Epithelial cell of proximal tubule (primary cell): ENCODE measurements around the gene LHX1. TPM values are rescaled to one million over a fixed set of nuclear protein-coding genes. Genes with fewer than 3 reads are reported as not detected.
A peak's percentile ranks its signal among the peaks of the same experiment; 100 is the strongest.

Source experiments
- DNase-seq: peaks from one replicate; pipeline ENCODE4 v3.0.0-alpha.2; 2011; ENCODE audit warnings: low read depth
- H3K4me3 ChIP-seq: 2 replicates; pipeline ENCODE4 v1.5.1; 2011; ENCODE audit warnings: low read depth, mild to moderate bottlenecking, low read length
- total RNA-seq: library from RNA; depleted of rRNA; stranded (reverse); fragments of >200 nt; gene quantifications from 2 replicates; pipeline ENCODE4 v1.2.3, GENCODE V29; 2015
- TF ChIP-seq, protein P1 (sequence below): conservative IDR thresholded peaks from 2 replicates; pipeline ENCODE4 v1.5.1; 2012; ENCODE audit warnings: low read depth, mild to moderate bottlenecking, low read length

Gene LHX1
- total RNA-seq, 1 donor from 2014 or later, result 43.1 TPM

DNA sequence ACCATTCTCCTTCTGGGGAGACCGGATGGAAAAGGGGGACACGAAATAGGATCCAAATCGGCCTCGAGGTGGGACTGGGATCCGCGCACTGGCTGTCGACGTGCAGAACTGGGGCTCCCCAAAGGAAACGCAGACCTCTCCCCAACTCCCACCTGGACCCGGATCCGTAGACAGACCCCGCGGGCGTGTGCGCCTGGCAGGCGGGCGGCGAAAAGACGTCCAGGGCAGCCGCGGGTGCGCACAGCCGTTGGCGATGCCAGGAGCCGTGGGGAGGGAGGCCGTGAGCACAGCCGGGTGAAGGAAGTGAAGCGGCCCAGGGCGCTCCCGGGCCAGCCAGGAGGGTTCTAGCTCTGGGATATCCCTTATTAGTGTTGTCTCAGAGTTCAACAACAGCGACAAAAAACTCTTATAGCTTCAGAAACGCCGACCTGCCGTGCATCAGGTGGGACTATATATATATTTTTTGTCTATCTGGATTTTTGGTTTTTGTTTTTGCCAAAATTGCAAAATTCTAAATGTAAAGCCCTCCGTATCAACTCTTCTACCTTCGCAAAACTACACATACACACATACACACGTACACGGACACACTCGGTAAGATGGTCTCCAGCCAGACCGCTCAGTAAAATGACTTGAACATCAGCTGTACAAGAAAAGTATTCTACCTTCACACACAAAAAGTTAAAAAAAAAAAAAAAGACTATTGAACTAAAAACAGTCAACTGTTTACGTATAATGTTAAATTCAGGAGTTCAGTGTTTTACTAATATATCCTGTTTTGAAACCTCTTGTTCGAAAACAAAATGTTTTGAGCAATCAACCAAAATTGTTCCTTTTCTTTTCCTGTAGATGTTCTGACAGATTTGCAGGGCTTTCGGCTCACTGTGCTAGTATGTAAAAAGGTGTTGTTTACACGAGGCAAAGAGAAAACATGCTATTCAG is 6.2 kb downstream of the LHX1 start:
- TF ChIP-seq, protein P1, sequence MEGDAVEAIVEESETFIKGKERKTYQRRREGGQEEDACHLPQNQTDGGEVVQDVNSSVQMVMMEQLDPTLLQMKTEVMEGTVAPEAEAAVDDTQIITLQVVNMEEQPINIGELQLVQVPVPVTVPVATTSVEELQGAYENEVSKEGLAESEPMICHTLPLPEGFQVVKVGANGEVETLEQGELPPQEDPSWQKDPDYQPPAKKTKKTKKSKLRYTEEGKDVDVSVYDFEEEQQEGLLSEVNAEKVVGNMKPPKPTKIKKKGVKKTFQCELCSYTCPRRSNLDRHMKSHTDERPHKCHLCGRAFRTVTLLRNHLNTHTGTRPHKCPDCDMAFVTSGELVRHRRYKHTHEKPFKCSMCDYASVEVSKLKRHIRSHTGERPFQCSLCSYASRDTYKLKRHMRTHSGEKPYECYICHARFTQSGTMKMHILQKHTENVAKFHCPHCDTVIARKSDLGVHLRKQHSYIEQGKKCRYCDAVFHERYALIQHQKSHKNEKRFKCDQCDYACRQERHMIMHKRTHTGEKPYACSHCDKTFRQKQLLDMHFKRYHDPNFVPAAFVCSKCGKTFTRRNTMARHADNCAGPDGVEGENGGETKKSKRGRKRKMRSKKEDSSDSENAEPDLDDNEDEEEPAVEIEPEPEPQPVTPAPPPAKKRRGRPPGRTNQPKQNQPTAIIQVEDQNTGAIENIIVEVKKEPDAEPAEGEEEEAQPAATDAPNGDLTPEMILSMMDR, result no peak
- no peak for DNase-seq
- no peak overlapping the region for H3K4me3 ChIP-seq

DNA sequence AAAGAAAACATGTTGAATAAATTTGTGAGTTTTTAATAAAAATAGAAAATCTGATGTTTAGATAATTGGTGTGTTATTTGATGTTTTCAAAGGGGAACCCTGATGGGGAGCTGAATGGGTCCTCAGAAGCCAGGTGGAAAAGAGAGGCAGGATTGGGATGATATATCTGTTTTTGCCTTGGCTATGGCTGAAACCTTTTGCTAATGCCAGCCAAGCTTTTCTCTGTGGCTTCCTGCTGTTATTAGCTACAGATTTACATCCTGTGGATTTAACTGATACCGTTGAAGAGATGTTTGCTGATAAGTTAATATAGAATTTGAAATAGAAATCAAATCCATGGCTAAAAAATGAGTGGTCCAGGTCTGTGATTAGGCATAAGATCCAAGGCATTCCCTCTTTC is 7.3 kb downstream of the LHX1 start:
- DNase-seq, result no peak
- TF ChIP-seq, protein P1, result no peak
- H3K4me3 ChIP-seq, result no peak overlapping the region

DNA sequence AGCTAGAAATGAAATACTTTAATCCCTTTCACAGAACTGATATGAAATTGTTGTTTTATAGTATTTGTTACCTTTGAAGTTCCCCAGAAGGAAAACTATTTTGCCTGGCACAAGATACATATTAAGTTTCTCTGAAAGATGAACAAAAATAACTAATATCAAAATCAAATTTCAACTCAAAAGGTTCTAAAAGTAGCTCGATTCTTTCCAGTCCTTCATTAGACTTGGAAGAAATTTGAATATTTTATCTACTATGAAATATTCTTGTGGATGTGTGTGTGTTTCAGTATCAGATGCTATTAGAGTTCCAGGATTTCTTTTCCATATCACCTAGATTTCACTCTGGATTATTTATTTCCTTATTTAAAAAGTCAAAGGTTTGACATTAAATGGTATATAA is 7.9 kb downstream of the LHX1 start:
- no peak for DNase-seq
- H3K4me3 ChIP-seq, result no peak overlapping the region
- TF ChIP-seq, protein P1, result no peak

DNA sequence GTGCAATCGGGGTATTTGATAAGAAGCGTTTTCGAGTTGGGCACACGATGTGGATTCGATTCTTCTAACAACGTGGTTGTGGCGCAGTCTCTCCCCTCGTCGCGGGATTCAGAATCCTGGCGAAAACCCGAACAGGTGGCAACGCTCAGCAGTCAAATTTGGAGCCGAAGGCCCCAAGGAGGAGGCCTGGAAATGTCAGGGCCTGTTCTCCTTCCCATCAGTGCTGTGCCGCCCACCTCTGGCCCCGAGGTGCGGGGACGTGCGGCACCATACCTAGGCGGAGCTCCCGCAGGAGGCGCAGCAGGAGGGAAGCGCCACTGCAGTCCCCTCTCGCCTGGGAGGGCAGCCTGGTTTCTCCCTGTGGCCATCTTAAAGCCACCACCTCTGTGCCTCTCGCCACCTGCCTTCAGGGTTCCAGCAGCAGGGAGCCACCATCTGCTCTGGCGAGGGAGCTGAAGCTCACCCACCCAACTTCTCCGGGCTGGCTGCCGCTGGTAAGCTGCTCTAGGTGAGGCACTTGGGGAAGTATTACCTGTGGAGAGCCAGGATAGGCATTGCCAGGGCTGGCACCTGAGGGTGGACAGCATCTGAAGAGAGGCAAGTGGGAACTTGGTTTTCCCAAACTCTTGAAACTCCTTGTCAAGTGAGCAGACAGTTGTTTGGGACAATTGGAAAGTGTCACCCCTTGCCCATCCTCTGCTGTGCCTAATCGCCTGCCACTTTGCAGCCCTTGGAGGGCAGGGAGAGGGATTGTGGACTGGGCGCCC is 8.9 kb downstream of the LHX1 start:
- no peak overlapping the region for H3K4me3 ChIP-seq
- TF ChIP-seq, protein P1, result no peak
- no peak for DNase-seq

DNA sequence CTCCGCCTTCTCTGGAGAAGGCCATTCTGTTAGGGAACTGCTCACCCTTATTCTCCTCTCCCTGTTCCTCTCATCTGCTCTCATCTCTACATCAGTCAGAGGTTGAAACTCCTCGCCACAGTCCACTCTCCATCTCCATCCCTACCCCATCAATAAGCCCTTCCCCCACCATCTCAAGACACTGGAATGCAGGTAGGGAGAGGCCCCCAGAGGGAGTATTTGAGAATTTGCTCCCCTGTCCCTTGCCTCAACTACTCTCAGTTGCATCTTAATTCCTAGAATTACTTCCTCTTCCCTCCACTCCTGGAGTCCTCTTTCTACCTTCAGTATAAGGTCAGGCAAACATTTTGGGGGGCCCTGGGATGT is 9.4 kb downstream of the LHX1 start:
- TF ChIP-seq, protein P1, result no peak
- no peak overlapping the region for H3K4me3 ChIP-seq
- no peak for DNase-seq

DNA sequence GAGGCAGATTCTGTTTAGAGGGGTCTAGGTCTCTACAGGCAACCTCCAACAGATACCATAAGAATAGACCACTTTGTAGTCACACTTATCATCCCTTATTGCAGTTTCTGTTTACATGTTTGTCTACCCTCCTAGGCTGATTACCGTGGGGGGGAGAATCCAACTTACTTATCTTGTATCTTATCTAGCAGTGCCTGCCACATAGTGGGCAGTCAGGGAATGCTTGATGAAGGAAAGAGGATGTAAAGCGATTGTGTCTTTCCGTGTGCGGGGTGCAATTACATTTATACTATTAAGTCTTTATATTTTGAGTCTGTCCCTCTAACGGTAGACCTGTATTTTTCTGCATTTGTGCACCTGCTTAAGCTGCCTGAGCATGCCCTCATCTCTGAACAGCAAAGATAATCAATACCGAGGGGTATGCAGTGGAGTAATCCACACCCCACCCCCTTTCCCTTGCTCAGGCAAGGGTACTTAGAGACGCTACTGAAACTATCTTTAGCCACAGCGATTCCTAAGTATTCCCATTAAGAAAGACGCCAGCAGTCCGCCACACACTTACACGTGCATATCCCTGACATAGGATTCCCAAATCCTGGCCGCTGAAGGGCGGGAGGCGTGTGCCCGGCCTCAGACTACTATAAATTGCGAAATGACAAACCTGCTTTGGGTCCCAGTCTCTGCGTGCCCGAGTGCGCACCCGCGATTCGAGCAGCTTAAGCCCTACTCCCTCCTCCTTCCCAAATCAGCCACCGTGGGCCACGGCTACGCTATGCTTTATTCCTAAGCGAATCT is 10.8 kb downstream of the LHX1 start:
- TF ChIP-seq, protein P1, result peak; percentile 26
- DNase-seq, result no peak
- peak overlapping the region; percentile 93 for H3K4me3 ChIP-seq
